ENCODE data around the gene FASN. TPM values are rescaled to one million over a fixed set of nuclear protein-coding genes. Genes with fewer than 3 reads are reported as not detected.

Gene FASN
- total RNA-seq, 3 donors from 2014 or later (not counting 1 experiment from before 2014, with no cell fraction given): 53.8 to 56.2 (median 54.0) TPM

GRCh38 chr17:82078433-82078832 lies 19.6 kb downstream of the FASN start:
- Mint-ChIP-seq H3K4me1 (no peaks in the 10 kb centered on the region), H3K4me3 (no peak overlapping the region), H3K36me3 (no peaks in the 10 kb centered on the region), H3K9me3 (no peaks in the 10 kb centered on the region), H3K27ac (no peak overlapping the region), H3K27me3 (ENCODE audit: low read depth in 2 of 2) (no peaks in the 10 kb centered on the region)
- no peak for DNase-seq
- TF ChIP-seq CTCF (IDR thresholded peaks at IDR 0.05): no peak
- WGBS (ENCODE audit: insufficient coverage): 95% methylated on average over 18 of the region's 18 CpGs
- no peaks in the 10 kb centered on the region for H3K4me1 ChIP-seq (ENCODE audit: control insufficient read depth, insufficient read depth, low read length)
- H3K27ac ChIP-seq (ENCODE audit: low read length): no peak overlapping the region
- H3K9me3 ChIP-seq (ENCODE audit: control insufficient read depth, insufficient read depth, low read length): no peaks in the 10 kb centered on the region
- H3K27me3 ChIP-seq (ENCODE audit: control insufficient read depth, insufficient read depth, low read length): no peaks in the 10 kb centered on the region
- intact Hi-C loops (cut with micrococcal nuclease): no loop called here
- no peak for ATAC-seq
- peaks cover 25% of the 10 kb centered on the region for H3K36me3 ChIP-seq (ENCODE audit: control insufficient read depth, insufficient read depth, low read length)
- H3K4me3 ChIP-seq (ENCODE audit: low read length): no peak overlapping the region

DNA sequence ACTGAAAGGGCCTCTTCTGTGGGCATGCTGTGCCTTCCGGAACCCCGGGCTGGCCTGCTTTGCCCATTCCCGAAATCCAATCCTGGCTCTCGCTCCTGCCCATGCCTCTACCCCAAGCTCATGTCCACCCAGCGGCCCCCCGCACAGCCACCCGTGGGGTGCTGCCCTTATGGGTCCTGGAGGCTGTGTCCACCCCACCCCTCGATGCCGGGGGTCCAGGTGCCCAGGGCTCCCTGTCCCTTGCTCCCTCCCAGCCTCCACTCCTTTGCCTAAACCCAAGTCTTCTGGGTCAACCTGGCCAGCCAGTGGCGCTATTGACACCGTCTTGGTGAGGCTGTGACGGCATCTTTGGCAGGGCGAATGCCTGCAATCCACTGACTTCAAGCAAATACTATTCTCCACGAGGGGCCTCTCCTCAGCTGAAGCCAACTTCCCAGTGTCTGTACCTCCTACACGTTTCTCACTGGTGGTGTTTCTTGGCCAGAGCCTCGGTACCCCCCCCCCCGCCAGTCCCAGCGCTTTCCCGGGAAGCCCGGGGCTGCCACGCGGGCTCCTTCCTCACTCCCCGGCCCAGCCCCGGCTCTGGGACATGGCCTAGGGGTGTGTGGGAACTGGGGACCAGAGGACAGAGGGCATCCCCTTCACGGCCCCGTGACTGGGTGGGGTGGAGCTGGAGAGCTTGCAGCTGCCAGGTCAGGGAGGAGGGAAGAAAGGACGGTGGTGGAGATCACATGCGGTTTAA lies 20.2 kb downstream of the FASN start:
- H3K27me3 ChIP-seq (ENCODE audit: control insufficient read depth, insufficient read depth, low read length): no peaks in the 10 kb centered on the region
- no peaks in the 10 kb centered on the region for H3K9me3 ChIP-seq (ENCODE audit: control insufficient read depth, insufficient read depth, low read length)
- ATAC-seq (peak in 1 of 3 donors; percentile 5), DNase-seq (no peak)
- H3K27ac ChIP-seq (ENCODE audit: low read length): no peak overlapping the region
- WGBS (ENCODE audit: insufficient coverage): 88% methylated on average over 28 of the region's 28 CpGs
- Mint-ChIP-seq H3K36me3 (no peaks in the 10 kb centered on the region), H3K27me3 (ENCODE audit: low read depth in 2 of 2) (no peaks in the 10 kb centered on the region), H3K4me3 (no peak overlapping the region), H3K4me1 (no peaks in the 10 kb centered on the region), H3K9me3 (no peaks in the 10 kb centered on the region), H3K27ac (no peak overlapping the region)
- H3K4me1 ChIP-seq (ENCODE audit: control insufficient read depth, insufficient read depth, low read length): no peaks in the 10 kb centered on the region
- H3K4me3 ChIP-seq (ENCODE audit: low read length): no peak overlapping the region
- TF ChIP-seq CTCF (IDR thresholded peaks at IDR 0.05): no peak
- H3K36me3 ChIP-seq (ENCODE audit: control insufficient read depth, insufficient read depth, low read length): peaks cover 19% of the 10 kb centered on the region
- intact Hi-C loops (cut with micrococcal nuclease): no loop called here

DNA sequence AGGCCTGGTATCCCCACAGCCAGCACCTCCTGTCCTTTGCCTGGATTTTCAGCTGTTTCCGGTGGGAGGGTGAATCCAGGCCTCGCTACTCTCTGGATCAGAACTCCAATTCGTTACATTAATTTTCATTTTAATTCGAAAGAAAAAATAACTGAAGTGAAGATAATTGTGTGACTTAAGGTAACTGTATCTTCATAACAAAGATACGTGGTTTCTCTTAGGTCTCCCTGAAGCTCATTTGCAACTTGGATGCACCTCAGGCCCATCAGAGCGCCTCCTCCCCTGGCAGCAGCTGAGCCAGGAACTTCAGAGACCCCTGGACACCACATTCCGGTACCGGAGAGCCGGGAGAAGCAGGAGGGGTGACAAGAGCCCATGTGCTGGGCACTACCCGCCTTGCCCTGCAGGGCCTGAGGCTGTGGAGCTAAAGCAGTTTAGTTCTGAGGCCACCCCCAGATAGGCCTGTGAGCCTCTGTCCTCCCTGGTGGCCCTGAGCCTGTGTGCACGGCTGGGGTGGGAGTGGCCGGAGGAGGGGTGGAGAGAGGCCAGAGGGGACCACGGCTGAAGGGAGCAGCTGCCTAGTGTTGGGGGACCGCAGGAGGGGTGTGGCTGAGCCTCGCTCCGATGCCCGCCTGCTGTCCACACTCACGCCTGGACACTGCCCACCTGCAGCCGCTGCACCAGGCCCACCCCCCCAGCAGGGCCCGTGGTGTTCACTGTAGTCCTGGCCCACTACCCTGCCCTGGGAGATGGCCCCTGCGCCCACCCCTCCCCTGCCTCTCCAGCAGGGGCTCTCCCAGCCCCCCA lies 21.0 kb downstream of the FASN start:
- H3K27me3 ChIP-seq (ENCODE audit: control insufficient read depth, insufficient read depth, low read length): no peaks in the 10 kb centered on the region
- peaks cover 14% of the 10 kb centered on the region for H3K36me3 ChIP-seq (ENCODE audit: control insufficient read depth, insufficient read depth, low read length)
- H3K27ac ChIP-seq (ENCODE audit: low read length): no peak overlapping the region
- H3K9me3 ChIP-seq (ENCODE audit: control insufficient read depth, insufficient read depth, low read length): no peaks in the 10 kb centered on the region
- no peaks in the 10 kb centered on the region for H3K4me1 Mint-ChIP-seq
- no peak overlapping the region for H3K4me3 ChIP-seq (ENCODE audit: low read length)
- WGBS (ENCODE audit: insufficient coverage): 93% methylated on average over 21 of the region's 21 CpGs
- H3K4me1 ChIP-seq (ENCODE audit: control insufficient read depth, insufficient read depth, low read length): no peaks in the 10 kb centered on the region
- intact Hi-C loops (cut with micrococcal nuclease): no loop called here
- DNase-seq (no peak), ATAC-seq (peak in 1 of 3 donors; percentile 11)
- H3K4me3 Mint-ChIP-seq: no peak overlapping the region
- H3K27me3 Mint-ChIP-seq (ENCODE audit: low read depth in 2 of 2): no peaks in the 10 kb centered on the region
- H3K36me3 Mint-ChIP-seq: no peaks in the 10 kb centered on the region
- TF ChIP-seq CTCF (IDR thresholded peaks at IDR 0.05): no peak
- no peak overlapping the region for H3K27ac Mint-ChIP-seq
- no peaks in the 10 kb centered on the region for H3K9me3 Mint-ChIP-seq
